A673 (cell line): ENCODE data around the gene NPC2. TPM values are rescaled to one million over a fixed set of nuclear protein-coding genes. Genes with fewer than 3 reads are reported as not detected.

Source experiments
- BruUV-seq: library from RNA; stranded (reverse); fragments of 400-500 nt; replicated peaks from 2 replicates; lab custom pipeline; 2021; lab: Mats Ljungman, UMichigan
- CTCF ChIA-PET: fragments of 300-600 bp; sonication (Branson Sonifier 250); formaldehyde crosslinking; loops from one replicate; lab custom pipeline; 2022; ENCODE audit warnings: antibody characterized with exemption; lab: Charles Lee
- POLR2A ChIA-PET: fragments of 300-600 bp; sonication (Branson Sonifier 250); formaldehyde crosslinking; loops from one replicate; lab custom pipeline; 2022; ENCODE audit warnings: antibody characterized with exemption; ENCODE audit not compliant: low non-redundant PET; lab: Charles Lee
- DNase-seq: peaks from one replicate; pipeline ENCODE4 v3.0.0-alpha.2; 2015; ENCODE audit warnings: low spot score
- H3K27ac ChIP-seq: fragments of 200-600 bp; sonication (generic); 2 replicates; pipeline ENCODE4 v1.5.1; 2016; ENCODE audit warnings: mixed run types, low read depth, mild to moderate bottlenecking, mixed read lengths, antibody characterized with exemption, low read length; ENCODE audit not compliant: poor library complexity, severe bottlenecking
- H3K27me3 ChIP-seq: fragments of 200-600 bp; sonication (generic); replicated peaks from 2 replicates; pipeline ENCODE4 v1.6.1; 2017; ENCODE audit warnings: mixed run types, low read depth, mild to moderate bottlenecking, mixed read lengths, antibody characterized with exemption, low read length; ENCODE audit not compliant: insufficient read depth, poor library complexity
- H3K36me3 ChIP-seq: fragments of 200-600 bp; sonication (generic); 2 replicates; pipeline ENCODE4 v1.6.1; 2016; ENCODE audit warnings: mixed run types, mild to moderate bottlenecking, mixed read lengths, antibody characterized with exemption, low read length; ENCODE audit not compliant: insufficient read depth, poor library complexity, severe bottlenecking
- H3K4me1 ChIP-seq: fragments of 200-600 bp; sonication (generic); 2 replicates; pipeline ENCODE4 v1.6.1; 2017; ENCODE audit warnings: mixed run types, mild to moderate bottlenecking, mixed read lengths, antibody characterized with exemption, low read length; ENCODE audit not compliant: insufficient read depth, poor library complexity, severe bottlenecking
- H3K4me3 ChIP-seq: fragments of 200-600 bp; sonication (generic); 2 replicates; pipeline ENCODE4 v1.5.1; 2016; ENCODE audit warnings: low read depth, mixed run types, mild to moderate bottlenecking, mixed read lengths, low read length; ENCODE audit not compliant: poor library complexity, severe bottlenecking
- H3K9me3 ChIP-seq: fragments of 200-600 bp; sonication (generic); 2 replicates; pipeline ENCODE4 v1.6.1; 2016; ENCODE audit warnings: mixed run types, low read depth, mild to moderate bottlenecking, mixed read lengths, antibody characterized with exemption, low read length; ENCODE audit not compliant: poor library complexity, severe bottlenecking
- EZH2 ChIP-seq: fragments of 200-600 bp; sonication (generic); IDR thresholded peaks from 2 replicates; pipeline ENCODE4 v1.6.1; 2017; ENCODE audit warnings: borderline replicate concordance, low read depth, mild to moderate bottlenecking, mixed read lengths, antibody characterized with exemption, low read length; ENCODE audit not compliant: poor library complexity, severe bottlenecking
- intact Hi-C: fragments of 100-400 bp; cut with micrococcal nuclease; formaldehyde crosslinking; loops from one replicate; pipeline ENCODE4 v1.10.0; 2022; ENCODE audit not compliant: unreplicated experiment
- total RNA-seq: library from RNA; stranded (reverse); gene quantifications from 2 replicates; pipeline ENCODE4 v1.2.3, GENCODE V29; 2021
- TF ChIP-seq, protein P1 (sequence below): fragments of 300-800, 200-600 bp; sonication (generic); conservative IDR thresholded peaks from 2 replicates; pipeline ENCODE4 v1.5.1; 2017; ENCODE audit warnings: low read depth, mild to moderate bottlenecking, antibody characterized with exemption, low read length, moderate library complexity, mixed read lengths

The NPC2 gene
- total RNA-seq, 1 experiment from 2014 or later: 68.8 TPM

DNA sequence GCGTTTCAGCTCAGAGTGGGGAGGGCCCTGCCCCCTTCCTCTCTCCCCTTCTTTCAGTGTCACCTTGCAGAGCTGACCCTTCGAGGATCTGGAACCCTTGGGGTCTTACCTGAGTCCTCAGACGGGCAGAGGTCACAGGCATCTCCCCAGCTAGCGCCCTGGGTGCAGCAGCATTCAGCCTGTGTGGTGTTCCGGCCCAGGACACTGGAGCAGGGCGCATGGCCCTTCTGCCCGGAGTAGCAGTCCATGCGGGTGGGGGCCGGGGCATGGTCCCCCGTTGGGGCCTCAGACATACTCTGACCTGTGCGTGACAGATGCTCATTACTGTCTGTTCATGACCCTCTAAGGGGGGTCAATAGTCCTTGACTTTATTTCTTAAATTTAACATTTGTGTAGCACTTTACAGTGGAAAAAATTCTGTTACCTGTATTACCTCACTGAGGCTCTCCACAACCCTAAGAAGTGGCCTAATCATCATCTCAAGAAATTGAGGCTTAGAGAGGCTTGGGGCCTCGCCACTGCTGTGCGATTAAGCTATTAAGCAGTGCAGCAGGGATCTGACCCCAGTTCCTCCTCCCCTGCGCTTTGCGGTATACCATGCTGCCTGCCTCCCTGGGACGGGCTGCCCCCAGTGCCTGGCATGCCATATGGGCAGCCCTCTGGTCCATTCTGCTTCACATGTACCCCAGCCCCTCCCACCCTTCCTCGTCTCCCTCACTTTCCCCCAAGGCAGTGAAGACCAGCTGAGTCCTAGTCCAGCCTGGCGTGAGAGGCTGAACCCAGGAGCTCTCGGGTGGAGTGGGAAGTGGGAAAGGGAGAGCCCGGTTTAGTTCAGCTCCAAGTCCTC lies 12.0 kb upstream of the NPC2 start:
- Histone ChIP-seq H3K4me3 (no peak overlapping the region), H3K9me3 (no peaks in the 10 kb centered on the region), H3K36me3 (no peaks in the 10 kb centered on the region), H3K27me3 (no peaks in the 10 kb centered on the region), H3K27ac (no peak overlapping the region), H3K4me1 (no peaks in the 10 kb centered on the region)
- POLR2A ChIA-PET: no interaction called here
- no TSS peak for BruUV-seq
- TF ChIP-seq, protein P1, sequence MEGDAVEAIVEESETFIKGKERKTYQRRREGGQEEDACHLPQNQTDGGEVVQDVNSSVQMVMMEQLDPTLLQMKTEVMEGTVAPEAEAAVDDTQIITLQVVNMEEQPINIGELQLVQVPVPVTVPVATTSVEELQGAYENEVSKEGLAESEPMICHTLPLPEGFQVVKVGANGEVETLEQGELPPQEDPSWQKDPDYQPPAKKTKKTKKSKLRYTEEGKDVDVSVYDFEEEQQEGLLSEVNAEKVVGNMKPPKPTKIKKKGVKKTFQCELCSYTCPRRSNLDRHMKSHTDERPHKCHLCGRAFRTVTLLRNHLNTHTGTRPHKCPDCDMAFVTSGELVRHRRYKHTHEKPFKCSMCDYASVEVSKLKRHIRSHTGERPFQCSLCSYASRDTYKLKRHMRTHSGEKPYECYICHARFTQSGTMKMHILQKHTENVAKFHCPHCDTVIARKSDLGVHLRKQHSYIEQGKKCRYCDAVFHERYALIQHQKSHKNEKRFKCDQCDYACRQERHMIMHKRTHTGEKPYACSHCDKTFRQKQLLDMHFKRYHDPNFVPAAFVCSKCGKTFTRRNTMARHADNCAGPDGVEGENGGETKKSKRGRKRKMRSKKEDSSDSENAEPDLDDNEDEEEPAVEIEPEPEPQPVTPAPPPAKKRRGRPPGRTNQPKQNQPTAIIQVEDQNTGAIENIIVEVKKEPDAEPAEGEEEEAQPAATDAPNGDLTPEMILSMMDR: no peak
- TF ChIP-seq EZH2: no peak
- intact Hi-C loops: no loop called here
- CTCF ChIA-PET: interaction anchor here (0.7 kb wide), 1 partner anchor 259 kb away, joined by 13 read pairs; no protein-coding TSS in a partner anchor
- DNase-seq: no peak

DNA sequence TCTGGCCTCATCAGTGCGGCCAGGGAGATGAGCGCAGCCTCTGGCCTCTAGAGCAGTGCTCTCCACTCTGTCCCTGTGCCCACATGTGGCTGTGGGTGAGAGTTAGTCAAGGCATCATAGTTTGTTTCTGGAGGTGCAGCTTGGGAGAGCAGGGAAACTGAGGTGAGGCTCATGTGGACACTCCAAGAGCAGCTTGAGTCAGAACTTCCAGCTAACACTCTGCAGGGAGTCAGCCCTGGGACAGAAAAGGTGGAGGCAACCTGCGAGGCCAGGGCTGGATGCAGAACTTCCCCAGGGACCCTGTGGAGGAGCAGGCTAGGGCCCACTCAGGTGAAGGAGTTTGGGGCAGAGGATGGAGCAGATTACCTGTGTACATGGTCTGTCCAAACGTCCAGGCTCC lies 11.3 kb upstream of the NPC2 start:
- CTCF ChIA-PET: no interaction called here
- H3K27ac ChIP-seq: no peak overlapping the region
- H3K27me3 ChIP-seq: no peaks in the 10 kb centered on the region
- no peak for DNase-seq
- no peak overlapping the region for H3K4me3 ChIP-seq
- TF ChIP-seq, protein P1: no peak
- no peak for TF ChIP-seq EZH2
- intact Hi-C loops: no loop called here
- BruUV-seq: no TSS peak
- no peaks in the 10 kb centered on the region for H3K36me3 ChIP-seq
- no peaks in the 10 kb centered on the region for H3K9me3 ChIP-seq
- POLR2A ChIA-PET: no interaction called here
- no peaks in the 10 kb centered on the region for H3K4me1 ChIP-seq

DNA sequence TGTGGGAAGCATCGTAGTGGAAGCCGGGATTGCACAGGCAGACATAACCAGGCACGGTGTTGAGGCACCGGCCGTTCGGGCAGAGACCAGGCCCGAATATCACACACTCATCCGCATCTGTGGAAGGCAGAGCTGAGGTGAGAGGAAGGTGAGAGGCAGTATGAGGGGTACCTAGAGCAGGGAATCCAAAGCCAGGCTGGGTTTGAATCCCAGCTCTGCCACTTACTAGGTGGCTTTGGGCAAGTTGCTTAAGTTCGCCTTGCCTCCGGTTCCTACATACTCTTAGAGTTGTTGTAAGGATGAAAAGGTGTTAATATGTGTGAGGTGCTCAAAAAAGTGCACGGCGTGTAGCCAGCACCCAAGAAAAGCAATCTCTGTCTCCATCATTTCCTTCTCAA lies 10.8 kb upstream of the NPC2 start:
- H3K4me1 ChIP-seq: no peaks in the 10 kb centered on the region
- CTCF ChIA-PET: no interaction called here
- POLR2A ChIA-PET: no interaction called here

More for the DNA sequence above, 10.8 kb upstream of the NPC2 start:
- intact Hi-C loops: no loop called here
- TF ChIP-seq, protein P1: no peak
- TF ChIP-seq EZH2: no peak
- Histone ChIP-seq H3K36me3 (no peaks in the 10 kb centered on the region), H3K4me3 (no peak overlapping the region), H3K27ac (no peak overlapping the region), H3K9me3 (no peaks in the 10 kb centered on the region), H3K27me3 (no peaks in the 10 kb centered on the region)
- no peak for DNase-seq
- BruUV-seq: no TSS peak
